Measurements from ENCODE around the gene CD99L2. TPM values are rescaled to one million over a fixed set of nuclear protein-coding genes. Genes with fewer than 3 reads are reported as not detected.
A peak's percentile ranks its signal among the peaks of the same experiment; 100 is the strongest.
"Not testable (repeated sequence)": the region's sequence is repeated elsewhere in the genome, so short reads cannot be mapped to it uniquely, and the experiment has no call there.

Gene CD99L2
- total RNA-seq, 1 donor from 2014 or later, result 30.5 TPM

DNA sequence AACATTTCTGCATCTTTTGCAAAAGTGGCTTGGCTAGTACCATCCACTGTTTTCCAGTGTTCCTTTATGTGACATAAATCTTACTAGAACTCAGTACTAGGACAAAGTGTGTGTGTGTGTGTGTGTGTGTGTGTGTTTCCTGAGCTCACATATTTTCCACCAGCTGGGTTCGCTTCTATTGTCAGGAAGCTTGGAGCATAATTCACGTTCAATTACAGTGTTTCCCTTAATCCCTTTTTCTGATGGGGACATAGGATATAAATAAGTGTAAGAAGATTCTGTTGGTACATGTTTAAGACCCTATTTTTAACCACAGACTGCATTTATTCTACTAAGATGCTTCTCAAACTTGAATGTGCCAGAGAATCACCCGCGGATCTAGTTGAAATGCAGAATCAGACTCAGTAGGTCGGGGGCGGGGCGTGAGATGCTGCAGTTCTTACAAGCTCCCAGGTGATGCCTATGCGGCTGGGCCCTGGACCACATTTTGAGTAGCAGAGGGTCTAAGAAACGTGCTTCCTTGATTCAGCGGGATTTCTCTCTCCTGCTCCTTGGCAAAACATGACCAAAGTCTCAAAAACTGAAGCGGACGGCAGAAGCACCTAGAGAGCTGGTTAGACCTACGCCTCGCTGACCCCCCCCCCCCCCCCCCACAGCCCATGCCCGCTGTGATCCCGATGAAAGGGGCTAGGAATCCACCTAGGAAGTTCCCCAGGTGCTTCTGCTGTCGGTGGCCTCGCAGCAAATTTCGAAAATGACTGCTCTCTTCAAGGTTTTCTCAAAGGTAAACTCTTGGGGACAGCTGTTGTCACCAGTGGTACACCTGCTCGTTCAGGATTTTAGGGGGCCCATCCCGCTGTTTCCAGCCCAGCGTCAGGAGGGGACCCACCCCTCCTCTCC lies 797 bp downstream of the CD99L2 start:
- peak; percentile 45 for DNase-seq (ENCODE audit: low spot score)

DNA sequence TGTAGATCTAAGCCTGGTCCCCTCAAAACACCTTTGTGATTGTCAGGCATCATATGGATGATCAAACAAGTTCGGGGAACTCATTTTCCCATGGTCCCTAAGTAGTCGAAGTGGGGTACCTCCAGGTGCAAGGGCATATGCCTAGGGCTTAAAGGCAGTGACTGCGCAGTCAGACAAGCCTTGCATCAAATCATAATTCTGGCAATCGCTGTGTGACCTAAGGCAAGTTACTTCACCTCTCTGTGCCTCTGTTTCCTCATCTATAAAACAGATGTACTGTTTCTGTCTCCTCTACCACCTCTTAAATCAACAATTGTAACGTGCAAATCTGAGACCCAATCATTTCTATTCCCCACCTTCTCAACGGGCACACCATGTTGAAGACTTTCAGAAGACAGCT lies 1.8 kb downstream of the CD99L2 start:
- DNase-seq (ENCODE audit: low spot score), result no peak

DNA sequence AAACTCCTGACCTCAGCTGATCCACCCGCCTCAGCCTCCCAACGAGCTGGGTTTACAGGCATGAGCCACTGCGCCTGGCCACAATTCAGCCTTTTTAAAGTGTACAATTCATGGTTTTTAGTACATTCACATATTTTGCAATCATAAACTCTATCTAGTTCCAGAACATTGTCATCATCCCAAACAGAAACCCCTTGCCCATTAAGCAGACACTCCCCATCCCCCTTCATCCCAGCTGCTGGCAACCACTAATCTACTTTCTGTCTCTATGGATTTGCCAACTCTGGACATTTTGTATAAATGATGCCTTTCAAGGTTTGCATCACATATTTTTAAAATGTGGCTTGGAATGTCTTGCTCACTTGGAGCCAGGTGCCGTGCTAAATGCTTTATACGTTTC lies 4.5 kb downstream of the CD99L2 start:
- DNase-seq (ENCODE audit: low spot score), result no peak

DNA sequence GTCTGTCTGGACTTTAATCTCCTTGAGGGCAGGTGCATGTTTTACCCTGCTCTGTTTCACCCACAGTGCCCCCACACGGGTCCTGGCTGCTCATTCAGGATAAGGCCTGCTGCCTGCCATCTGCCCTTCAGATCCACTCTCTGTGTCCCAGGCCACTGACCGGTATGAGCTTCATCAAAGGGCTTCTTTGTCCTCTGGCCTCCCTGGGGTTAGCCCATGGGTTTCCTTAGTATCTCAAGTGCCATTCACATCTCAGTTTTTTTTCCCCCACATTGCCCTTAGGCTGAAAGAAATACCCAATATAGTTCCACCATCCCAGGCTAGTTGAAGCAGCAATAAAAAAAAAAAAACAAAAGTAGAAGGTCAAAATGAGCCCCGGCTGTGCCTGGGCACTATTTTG lies 9.3 kb downstream of the CD99L2 start:
- DNase-seq (ENCODE audit: low spot score), result no peak

DNA sequence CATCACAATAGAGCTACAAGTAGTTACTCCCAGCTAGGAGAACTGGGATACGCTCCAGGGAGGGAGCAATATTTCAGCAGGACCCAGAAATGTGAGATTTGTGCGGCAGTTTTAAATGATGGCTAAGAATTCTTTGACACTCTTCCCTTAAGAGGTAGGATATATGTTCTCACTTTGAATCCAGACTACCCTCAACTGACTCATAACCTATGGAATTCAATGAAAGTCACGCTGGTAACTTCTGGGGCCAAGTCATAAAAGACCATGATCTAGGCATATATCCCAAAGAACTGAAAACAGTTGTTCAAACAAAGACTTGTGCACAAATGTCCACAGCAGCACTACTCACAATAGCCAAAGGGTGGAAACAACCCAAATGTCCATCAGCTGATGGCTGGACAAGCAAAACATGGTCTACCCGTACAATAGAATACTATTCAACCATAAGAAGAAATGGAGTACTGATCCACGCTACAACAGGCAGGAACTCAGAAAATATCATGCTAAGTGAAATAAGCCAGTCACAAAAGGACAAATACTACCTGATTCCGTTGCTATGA lies 10.5 kb downstream of the CD99L2 start:
- no peak for DNase-seq (ENCODE audit: low spot score)

DNA sequence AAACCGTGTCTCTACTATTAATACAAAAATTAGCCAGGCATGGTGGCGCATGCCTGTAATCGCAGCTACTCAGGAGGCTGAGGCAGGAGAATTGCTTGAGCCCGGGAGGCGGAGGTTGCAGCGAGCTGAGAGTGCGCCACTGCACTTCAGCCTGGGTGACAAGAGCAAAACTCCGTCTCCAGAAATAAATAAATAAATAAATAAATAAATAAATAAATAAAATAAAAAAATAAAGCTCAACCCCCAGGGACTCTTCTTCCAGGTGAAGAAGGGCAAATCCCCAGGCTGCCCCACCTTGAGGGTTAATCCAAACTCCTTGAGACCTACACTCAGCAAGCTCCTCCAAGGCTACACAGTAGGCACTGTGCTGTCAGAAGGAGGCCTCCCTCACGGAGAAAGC lies 11.2 kb downstream of the CD99L2 start:
- DNase-seq (ENCODE audit: low spot score), result not testable (repeated sequence)

DNA sequence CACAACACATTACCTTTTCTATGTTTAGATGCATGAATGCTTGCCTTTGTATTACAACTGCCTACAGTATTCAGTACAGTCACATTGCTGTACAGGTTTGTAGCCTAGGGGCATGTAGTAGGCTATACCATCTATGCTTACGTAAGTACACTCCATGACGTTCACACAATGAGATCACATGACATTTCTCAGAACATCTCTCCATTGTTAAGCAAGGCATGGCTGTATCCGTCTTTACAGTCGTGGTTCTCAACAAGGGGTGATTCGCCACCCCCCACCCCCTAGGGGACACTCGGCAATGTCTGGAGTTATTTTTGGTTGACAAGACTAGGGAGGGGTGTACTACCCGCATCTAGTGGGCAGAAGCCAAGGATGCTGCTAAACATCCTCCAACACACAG lies 12.1 kb downstream of the CD99L2 start:
- no peak for DNase-seq (ENCODE audit: low spot score)

DNA sequence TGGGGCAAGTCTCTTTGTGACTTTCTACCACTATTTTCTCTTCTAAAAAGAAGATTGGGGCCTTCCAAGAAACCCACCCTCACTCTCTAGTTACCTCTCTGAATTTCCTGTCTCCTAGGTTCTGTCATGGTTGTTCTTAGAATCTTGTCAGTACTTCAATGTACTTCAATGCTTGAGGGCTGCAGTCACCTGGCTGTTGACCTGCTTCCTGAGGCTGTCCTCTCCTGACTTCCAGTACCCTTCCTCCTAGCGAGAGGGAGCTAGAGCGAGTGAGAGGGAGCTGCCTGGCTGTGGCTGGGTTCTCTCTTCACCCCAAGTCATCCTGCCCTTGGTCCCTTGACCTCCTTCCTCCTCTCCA lies 17.7 kb downstream of the CD99L2 start:
- DNase-seq (ENCODE audit: low spot score), result no peak

DNA sequence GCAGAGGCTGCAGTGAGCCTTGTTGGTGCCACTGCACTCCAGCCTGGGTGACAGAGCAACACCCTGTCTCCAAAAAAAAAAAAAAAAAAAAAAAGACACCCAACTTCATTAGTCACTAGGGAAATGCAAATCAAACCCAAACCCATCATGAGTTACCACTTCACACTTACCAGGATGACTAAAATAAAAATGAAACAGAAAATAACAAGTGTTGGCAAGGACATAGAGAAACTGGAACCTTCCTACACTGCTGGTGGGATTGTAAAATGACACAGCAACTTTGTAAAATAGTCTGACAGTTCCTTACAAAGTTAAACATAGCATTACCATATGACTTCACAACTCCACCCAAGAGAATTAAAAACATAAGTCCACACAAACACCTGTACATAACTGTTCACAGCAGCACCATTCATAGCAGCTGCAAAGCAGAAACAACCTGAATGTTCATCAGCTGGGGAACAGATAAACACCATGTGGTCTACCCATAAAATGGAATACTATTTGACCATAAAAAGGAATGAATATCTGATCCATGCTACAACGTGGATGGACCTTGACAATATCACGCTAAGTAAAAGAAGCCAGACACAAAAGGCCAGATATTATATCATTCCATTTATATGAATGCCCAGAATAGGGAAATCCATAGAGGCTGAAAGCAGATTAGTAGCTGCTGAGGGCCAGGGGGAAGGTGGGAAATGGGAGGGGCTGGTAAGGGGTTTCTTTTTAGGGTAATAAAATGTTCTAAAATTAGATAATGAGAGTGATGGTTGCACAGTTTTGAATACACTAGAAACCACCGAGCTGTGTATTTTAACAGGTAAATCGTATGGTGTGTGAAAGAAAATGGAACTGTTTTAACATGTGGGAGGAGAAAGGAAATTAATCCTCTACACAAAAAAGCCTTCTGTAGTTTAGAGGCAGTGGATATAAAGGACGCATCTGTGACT lies 18.3 kb downstream of the CD99L2 start:
- DNase-seq (ENCODE audit: low spot score), result no peak

DNA sequence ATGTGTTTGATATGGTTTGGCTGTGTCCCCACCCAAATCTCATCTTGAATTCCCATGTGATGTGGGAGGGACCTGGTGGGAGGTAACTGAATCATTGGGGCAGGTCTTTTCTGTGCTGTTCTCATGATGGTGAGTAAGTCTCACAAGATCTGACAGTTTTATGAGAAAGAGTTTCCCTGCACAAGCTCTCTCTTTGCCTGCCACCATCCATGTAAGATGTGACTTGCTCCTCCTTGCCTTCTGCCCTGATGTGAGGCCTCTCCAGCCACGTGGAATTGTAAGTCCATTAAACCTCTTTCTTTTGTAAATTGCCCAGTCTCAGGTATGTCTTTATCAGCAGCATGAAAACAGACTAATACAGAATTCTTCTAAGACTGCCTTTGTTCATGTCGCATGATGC lies 22.8 kb downstream of the CD99L2 start:
- not testable (repeated sequence) for DNase-seq (ENCODE audit: low spot score)

DNA sequence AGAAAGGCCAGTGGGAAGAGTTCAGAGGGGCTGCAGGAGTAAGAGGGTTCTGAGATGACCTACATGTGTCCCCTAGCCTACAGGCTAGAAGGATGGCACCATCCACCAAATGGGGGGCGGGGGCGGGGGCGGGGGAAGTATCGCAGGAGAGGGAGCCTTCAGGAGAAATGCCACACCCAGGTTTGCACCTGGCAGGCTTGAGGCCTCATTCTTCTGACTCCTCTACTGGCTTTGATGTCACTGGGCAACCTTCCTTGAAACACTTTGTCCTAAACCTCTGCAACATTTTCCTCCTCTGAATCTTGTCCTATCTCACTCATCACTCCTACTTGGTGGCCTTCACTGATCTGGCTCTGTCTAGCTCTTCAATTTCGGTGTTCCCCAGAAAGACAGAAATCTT lies 24.0 kb downstream of the CD99L2 start:
- DNase-seq (ENCODE audit: low spot score), result no peak

DNA sequence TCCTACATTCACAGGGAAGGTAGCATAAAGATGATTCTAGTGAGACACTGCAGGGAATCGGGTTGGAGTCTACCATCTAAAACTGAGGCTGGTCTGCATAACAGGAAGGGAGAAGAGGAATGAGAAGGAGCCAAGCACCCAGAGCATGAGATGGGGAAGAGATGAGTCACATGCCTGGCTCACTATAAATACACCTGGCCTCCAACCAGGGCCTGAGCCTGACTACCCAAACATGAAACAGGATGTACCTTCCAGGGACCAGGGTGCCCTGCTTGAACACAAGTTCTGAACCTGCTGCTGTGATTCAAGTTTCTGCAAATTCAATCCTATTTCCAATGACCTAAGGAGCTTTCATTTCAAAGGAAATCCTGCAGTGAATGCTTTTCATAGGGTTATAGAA lies 24.9 kb downstream of the CD99L2 start:
- no peak for DNase-seq (ENCODE audit: low spot score)

DNA sequence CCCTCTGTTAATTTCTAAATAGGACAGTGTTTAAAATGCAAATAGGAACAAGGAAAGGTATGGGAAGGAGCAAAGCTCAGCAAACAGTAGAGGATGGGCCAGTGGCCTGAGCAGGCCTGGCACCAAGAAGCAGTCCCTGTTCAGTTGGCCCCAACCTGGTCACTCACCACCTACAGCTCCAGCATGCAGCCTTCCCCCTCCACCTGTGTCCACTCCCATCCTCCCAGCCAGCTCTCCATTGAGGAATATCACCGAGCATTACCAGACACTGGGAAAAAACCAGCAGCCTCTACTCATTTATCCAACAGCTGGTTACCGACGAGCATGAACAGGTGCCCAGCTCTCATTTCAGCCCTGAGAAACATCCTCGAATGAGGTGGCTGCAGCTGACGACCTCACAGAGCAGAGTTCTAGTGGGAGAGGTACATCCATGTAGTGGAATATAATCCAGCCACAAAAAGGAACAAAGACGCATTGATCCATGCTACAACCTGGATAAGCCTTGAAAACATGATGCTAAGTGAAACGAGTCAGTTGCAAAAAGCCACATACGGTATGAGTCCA lies 25.6 kb downstream of the CD99L2 start:
- no peak for DNase-seq (ENCODE audit: low spot score)

DNA sequence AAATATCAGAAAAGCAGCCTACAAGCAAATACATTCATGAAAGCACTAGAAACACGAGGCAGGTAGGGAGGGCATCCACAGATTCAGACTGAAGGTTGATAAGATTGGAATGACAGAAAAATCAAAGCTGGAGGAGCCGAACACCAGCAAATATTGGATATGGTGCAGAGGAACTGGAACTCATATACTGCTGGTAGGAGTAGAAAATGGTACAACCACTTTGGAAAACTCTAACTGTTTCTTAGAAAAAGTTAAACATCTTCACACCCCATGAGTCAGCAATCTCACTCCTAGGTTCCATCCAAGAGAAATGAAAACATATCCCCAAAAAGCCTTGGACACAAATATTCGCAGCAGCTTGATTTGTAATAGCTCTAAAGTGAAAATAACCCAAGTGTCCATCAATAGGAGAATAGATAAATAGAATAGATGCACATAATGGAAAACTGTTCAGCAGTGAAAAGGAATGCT lies 27.1 kb downstream of the CD99L2 start:
- DNase-seq (ENCODE audit: low spot score), result no peak

DNA sequence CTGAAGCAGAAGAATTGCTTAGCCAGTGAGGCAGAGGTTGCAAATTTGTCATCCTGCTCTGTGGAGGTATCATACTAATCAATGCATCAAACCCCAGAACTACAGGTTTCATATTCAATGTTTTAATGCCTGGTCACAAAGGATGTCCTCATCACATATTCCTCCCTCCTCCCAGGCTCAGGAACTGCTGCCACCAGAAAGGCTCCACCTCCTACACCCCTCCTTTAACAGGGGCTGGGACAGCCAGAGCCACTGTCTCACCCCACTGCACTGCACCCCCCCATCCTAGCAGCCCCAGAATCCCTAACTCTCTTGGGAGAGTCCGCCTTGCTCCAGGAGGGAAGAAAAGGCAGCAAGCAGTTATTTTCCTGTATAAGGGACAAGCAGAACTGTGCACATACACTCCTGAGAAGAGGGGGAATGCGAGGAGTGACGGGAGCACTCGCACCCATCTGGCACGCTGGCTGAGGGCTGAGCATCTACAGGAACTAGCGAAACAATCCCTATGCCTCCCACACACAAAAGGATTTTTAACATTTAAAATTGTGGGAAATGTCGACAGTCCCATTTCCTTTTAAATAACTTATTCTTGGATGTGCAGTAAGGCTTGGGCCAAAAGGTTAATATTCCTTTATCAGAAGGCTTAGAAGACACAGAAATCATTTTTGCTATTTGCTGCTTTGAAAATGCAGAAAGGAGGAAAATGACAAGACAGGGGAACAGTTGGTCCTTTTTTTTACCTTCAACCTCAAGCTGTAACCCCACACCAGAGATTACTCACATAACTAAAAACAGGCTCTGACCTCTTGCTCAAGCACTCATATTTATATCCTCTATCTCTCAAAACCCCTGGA lies 27.8 kb downstream of the CD99L2 start:
- DNase-seq (ENCODE audit: low spot score), result no peak

DNA sequence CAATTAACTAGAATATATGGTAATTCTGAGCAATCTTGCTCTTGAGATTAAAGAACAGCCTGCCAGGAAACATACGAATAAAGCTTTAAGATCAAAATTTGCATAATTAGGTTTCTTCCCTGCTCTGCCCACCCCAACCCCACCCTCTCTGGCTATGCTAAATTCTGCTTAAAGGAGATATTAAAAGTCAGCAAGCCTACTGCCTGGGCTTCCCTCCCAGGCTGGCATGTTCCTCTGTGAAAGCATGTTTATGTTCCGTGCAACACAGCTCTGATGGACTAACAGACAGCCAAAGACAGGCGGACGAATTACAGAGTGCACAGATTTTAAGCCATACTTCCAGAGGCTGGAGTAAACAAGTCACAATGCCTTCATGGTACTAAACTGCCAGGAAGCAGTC lies 28.4 kb downstream of the CD99L2 start:
- no peak for DNase-seq (ENCODE audit: low spot score)

DNA sequence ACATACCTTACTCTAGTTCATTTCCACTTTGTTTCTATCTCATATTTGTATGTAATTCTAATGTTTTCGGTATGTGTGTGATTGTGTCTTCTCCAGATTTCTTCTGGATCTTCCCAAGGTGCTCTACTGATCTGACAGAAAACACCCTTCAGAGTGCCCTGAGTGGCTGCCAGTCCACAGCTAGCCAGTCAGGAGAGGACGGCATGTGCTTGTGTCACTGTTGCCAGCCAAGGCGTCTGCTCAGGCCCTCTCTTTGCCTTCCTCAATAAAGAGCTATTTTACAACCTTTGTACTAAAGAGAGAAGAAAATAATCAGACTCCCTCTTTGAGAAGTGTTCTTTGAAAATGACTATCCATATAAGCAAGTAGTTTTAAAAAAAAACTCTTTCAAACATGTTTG lies 29.0 kb downstream of the CD99L2 start:
- no peak for DNase-seq (ENCODE audit: low spot score)

DNA sequence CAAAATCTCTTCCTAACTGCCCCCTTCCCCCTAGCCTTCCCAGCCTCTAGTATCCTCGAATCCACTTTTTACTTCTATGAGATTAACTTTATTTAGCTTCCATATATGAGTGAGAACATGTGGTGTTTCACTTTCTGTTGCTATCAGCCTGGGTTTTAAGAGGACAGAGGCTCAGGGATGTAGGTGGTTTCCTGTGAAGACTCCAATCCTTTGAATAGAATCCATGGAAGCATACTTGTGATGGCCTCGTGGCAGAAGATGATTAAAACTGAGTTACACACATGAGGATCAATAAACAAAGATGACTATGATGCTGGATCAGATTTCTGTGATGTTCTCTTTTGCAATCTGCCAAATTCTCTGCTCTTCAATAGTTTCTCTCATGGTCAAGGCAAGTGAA lies 29.8 kb downstream of the CD99L2 start:
- no peak for DNase-seq (ENCODE audit: low spot score)

DNA sequence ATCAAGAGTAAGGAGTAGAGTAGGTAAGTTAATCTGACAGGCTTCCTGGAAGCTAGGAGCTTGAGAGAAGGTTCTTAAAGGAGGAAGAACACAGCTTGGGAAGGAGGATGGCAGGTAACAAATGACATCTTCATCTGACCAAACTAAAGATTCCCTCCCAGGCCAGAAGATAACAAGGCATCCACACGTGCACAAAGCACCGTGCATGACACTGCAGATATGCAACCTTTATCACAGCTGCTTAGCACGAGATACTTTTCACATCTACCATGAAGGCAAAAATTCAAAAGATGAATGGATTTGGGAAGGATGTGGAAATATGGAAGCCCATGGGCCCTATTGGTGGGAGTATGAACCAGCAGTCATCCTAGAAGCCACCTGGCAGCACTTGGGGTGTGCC lies 34.3 kb downstream of the CD99L2 start:
- DNase-seq (ENCODE audit: low spot score), result no peak

DNA sequence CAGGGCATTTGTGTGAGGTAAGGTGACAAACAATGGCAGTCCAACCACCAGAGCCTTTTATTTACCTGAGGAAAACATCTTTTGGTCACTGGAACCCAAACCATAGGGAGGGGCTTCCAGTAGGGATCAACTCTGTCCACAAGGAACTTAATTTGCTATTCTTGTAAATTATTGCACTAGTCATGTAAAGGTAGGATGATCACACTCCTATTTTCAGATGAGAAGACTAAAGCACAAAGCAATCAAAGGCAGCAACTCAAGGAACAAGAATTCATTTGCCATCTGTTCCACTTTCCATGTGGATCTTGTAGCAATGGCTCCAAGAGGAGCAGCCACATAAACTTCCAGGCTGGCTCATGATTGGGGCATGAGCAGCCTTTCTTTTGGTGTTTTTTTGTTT lies 35.3 kb downstream of the CD99L2 start:
- no peak for DNase-seq (ENCODE audit: low spot score)

DNA sequence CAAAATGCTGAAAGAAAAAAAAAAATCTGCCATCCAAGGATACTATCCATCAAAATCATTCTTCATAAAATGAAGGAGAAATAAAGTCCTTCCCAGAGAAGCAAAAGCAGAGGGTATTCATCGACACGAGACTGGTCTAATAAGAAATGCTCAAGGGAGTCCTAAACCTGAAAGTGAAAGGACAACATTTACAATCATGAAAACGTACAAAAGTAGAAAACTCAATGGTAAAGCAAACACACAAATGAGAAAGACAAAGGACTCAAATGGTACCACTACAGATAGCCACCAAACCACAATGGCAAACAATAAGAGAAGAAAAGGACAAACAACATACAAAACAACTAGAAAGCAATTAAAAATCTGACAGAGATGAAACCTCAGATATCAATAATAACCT lies 41.0 kb downstream of the CD99L2 start:
- DNase-seq (ENCODE audit: low spot score), result no peak
